NB4 (cell line): ENCODE measurements around the gene ZNF865.

Source experiments
- DNase-seq: peaks from one replicate; pipeline ENCODE4 v3.0.0; 2010; ENCODE audit warnings: low read depth
- H3K4me3 ChIP-seq: one replicate; pipeline ENCODE4 v1.5.1; 2011; ENCODE audit warnings: mild to moderate bottlenecking, low read depth, low read length, moderate library complexity
- MYC ChIP-seq: IDR thresholded peaks from 2 replicates; pipeline ENCODE4 v1.6.1; 2011; ENCODE audit warnings: low read depth, low read length
- POLR2A ChIP-seq: IDR thresholded peaks from 2 replicates; pipeline ENCODE4 v1.6.1; 2011; ENCODE audit warnings: mild to moderate bottlenecking; ENCODE audit not compliant: insufficient read length; ENCODE audit errors: extremely low read depth
- TF ChIP-seq, protein P1 (sequence below): IDR thresholded peaks from one replicate; pipeline ENCODE4 v1.5.1; 2012; ENCODE audit warnings: low read depth, low read length
- TF ChIP-seq, protein P2 (sequence below): IDR thresholded peaks from 2 replicates; pipeline ENCODE4 v1.6.1; 2011; ENCODE audit warnings: low read depth, low read length

Gene ZNF865

DNA sequence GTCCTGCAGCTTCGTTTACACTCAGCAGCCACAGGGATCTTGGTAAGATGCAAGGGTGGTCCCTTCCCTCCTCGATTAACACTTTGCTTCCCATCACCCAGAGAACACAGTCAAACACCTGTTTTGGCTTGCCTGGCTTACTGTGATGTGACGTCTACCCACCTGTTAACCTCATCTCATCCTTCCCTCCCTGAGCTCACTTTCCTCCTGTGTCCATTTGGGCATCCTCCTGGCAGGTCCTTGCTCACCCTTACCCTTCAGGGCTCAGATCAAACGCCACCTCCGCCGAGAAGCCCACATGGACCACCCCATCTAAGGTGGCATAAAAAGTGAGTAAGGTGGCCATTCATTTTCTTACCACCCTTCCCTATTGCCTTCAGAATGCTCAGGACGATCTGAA, 15.3 kb upstream of the ZNF865 start:
- DNase-seq, result no peak
- no peak overlapping the region for H3K4me3 ChIP-seq
- TF ChIP-seq POLR2A (no peak), MYC (no peak)
- TF ChIP-seq, protein P1, sequence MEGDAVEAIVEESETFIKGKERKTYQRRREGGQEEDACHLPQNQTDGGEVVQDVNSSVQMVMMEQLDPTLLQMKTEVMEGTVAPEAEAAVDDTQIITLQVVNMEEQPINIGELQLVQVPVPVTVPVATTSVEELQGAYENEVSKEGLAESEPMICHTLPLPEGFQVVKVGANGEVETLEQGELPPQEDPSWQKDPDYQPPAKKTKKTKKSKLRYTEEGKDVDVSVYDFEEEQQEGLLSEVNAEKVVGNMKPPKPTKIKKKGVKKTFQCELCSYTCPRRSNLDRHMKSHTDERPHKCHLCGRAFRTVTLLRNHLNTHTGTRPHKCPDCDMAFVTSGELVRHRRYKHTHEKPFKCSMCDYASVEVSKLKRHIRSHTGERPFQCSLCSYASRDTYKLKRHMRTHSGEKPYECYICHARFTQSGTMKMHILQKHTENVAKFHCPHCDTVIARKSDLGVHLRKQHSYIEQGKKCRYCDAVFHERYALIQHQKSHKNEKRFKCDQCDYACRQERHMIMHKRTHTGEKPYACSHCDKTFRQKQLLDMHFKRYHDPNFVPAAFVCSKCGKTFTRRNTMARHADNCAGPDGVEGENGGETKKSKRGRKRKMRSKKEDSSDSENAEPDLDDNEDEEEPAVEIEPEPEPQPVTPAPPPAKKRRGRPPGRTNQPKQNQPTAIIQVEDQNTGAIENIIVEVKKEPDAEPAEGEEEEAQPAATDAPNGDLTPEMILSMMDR, result no peak
- TF ChIP-seq, protein P2, sequence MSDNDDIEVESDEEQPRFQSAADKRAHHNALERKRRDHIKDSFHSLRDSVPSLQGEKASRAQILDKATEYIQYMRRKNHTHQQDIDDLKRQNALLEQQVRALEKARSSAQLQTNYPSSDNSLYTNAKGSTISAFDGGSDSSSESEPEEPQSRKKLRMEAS, result no peak

DNA sequence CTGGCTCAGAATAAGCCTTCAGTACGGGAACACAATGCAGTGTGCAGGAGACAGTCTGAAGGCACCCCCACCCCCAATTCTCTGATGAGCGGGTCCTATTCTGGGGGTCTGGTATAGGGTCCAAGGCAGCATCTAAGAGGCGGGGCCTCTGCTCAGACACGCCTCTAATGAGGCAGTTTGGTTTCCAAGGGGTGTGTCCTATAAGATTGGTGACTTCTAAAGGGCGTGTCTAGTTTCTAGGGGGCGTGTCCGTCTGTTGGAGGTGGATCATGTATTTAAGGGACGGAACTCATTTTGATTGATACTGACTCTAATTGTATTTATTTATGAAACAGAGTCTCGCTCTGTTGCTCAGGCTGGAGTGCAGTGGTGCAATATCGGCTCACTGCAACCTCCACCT, 14.8 kb upstream of the ZNF865 start:
- peak; percentile 25 for DNase-seq
- TF ChIP-seq, protein P2, result no peak
- no peak for TF ChIP-seq POLR2A
- TF ChIP-seq, protein P1, result no peak
- H3K4me3 ChIP-seq, result no peak overlapping the region

DNA sequence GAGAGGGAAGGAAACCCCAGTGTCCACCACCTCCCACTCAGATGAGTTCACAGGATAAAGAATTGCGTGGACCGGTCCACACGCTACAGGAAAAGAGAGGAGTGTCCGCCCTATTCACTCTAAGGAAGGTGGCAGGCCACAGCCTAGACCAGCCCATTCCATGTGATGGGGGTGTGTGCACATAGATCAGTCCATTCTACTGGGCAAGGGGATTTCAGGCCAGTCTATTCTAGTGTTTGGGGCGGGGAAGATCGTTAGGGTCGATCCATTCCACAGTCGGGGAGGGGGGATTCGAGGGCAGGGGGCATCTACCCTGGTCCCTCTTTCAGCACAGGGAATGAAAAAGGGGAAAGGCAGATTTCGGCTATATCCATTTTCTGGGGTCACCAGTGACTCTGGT, 13.9 kb upstream of the ZNF865 start:
- peak; percentile 20 for DNase-seq
- TF ChIP-seq MYC (no peak), POLR2A (no peak)
- TF ChIP-seq, protein P2, result no peak
- TF ChIP-seq, protein P1, result no peak

DNA sequence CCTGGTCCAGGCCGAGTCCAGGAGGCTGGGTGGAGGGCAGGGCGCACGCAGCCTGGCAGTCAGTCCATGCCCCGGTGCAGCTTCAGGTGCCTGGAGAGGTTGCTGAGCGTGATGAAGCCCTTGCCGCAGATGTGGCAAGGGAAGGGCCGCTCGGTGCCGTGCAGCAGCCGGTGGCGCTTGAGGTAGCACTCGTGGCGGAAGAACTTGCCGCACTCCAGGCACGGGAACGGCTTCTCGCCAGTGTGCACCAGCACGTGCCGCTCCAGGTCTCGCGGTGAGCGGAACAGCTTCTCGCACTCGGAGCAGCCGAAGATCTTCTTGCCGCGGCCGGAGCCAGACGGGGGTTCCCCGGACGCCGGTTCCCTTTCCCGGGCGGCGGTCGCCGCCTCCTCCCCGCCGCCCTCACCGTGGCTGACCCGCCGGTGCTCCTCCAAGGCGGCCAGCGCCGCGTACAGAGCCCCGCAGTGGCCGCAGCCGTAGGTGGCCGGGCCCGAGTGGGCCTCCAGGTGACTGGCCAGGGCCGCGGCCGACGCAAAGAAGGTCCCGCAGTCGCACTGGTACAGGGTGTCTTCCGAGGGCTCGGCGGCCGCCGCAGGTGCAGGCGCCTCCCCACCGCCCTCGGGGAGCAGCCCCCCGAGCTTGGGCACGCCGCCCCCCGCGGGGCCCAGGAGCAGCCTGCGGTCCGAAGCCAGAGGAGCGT, 12.9 kb upstream of the ZNF865 start:
- DNase-seq, result no peak
- no peak overlapping the region for H3K4me3 ChIP-seq
- TF ChIP-seq, protein P2, result no peak
- no peak for TF ChIP-seq POLR2A
- TF ChIP-seq, protein P1, result no peak
- no peak for TF ChIP-seq MYC

More for the DNA sequence above, 13.9 kb upstream of the ZNF865 start:
- H3K4me3 ChIP-seq, result no peak overlapping the region

DNA sequence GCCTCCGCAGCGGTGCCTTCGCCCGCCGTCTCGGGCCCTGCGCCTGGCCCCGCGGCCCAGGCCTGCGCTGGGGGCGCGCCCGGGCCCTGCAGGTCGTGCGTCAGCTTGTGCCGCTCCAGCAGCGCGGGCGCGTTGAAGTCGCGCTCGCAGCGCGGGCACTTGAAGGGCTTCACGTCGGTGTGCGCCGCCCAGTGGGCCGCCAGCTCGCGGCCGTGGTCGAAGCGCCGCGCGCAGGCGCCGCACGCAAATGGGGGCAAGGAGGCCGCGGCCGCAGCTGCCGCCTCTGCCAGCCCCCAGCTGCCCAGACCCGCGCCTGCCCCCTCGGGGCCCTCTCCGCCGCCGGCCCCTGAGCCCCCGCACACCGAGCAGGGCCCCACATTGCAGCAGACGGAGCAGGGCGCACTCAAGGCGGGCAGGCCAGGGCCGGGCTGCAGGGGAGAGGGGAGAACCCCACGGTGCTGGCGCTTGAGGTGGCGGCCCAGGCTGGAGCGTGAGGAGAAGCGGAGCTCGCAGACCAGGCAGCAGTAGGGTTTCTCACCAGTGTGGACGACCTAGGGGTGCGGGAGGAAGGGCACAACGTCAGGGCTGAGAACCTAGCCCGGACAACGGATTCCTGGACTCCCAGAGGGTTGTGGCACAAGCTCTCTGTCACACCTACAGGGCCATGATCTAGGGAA, 12.2 kb upstream of the ZNF865 start:
- no peak for DNase-seq
- H3K4me3 ChIP-seq, result no peak overlapping the region
- TF ChIP-seq POLR2A (no peak), MYC (no peak)
- TF ChIP-seq, protein P1, result no peak
- TF ChIP-seq, protein P2, result no peak
